GM13977 (cell line): ENCODE measurements around the gene PCBP3.
"Not testable (repeated sequence)": the region's sequence is repeated elsewhere in the genome, so short reads cannot be mapped to it uniquely, and the experiment has no call there.

Experiments
- DNase-seq: peaks from one replicate; pipeline ENCODE4 v3.0.0; 2012; ENCODE audit warnings: low spot score
- CTCF ChIP-seq: IDR thresholded peaks from 2 replicates; pipeline ENCODE4 v1.5.1; 2012; ENCODE audit warnings: mild to moderate bottlenecking, control low read depth; ENCODE audit not compliant: insufficient read depth; ENCODE audit errors: extremely low read depth, missing control alignments
- in situ Hi-C: fragments of 300-500 bp; cut with MboI; formaldehyde crosslinking; loops from one replicate; pipeline ENCODE4 v1.12.0; 2022; ENCODE audit warnings: low sequenced_read_pairs, low pct_unique_long_range_greater_than_20kb, mixed read lengths, inconsistent platforms; ENCODE audit not compliant: unreplicated experiment

The PCBP3 gene

DNA sequence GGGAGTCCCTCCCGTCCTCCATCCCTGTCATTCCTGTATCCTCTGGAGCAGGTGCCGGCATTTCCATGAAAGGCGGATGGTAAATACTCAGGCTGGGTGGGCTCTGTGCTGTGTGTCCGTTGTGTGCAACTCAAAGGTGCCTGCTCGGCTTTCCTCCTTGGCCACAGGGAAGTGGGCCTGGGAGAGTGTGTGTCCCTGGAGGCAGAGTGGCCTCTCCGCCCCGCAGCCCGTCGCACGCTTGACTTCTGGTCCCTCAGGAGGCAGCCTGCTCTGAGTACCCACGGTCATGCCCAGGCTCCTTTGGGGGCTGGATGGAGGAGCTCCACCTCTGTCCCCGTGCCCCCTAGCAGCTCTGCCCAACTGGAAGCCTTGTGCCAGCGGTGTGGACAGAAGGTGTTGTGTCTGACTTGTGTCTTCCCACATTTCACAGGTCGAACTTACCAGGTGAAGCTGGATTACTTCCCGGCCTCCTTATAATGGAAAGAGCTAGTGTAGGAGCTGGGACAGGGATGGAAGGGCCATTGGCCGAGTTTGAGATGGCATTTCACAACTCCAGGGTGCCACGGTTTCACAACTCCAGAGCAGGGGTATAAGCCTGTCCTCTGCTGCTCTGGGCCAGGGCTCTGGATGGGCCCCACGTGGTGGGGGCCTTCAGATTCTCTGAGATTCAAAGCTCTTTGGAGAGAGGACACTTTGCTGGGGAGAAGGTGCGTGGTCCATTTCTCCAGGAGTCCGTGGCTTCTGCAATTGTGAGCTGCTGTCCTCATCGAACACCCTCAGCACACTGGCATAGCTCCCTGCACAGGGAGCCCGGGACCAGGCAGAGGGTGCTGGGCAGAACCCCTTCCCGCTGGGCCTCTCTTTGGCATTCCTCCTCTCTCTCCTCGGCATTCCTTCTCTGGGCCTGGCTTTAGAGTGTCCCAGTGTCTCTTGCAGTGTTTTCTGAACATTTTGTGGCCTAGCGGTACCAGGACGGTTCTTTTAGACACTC is 185.3 kb downstream of the PCBP3 start:
- DNase-seq: no peak
- no peak for TF ChIP-seq CTCF
- in situ Hi-C loops: loop anchor here (25.0 kb wide), 2 partner anchors 267 to 692 kb away; no protein-coding TSS in a partner anchor

DNA sequence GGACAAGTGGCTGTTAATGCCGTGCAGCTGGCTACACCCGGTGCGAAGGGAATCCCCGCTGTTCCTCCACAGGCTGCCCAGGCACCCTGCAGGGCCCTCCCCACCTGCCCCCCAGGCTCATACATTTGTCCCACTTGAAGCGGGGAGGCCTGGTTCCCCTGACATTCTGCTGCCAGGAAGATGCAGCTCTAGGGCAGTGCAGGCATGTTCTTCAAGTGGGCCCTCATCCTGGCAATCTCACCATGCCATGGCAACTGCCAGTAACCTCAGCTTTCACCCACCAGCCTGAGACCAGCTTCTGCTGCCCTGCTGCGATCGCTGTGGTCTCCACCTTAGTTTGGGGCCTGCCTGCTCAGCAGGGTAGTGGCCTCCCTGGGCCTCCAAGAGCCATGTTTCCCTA is 186.1 kb downstream of the PCBP3 start:
- no peak for TF ChIP-seq CTCF
- no peak for DNase-seq
- in situ Hi-C loops: loop anchor here (25.0 kb wide), 2 partner anchors 267 to 692 kb away; no protein-coding TSS in a partner anchor

GRCh38 chr21:45830221-45830640 is 186.7 kb downstream of the PCBP3 start:
- DNase-seq: no peak
- in situ Hi-C loops: loop anchor here (25.0 kb wide), 2 partner anchors 268 to 693 kb away; no protein-coding TSS in a partner anchor
- TF ChIP-seq CTCF: no peak

DNA sequence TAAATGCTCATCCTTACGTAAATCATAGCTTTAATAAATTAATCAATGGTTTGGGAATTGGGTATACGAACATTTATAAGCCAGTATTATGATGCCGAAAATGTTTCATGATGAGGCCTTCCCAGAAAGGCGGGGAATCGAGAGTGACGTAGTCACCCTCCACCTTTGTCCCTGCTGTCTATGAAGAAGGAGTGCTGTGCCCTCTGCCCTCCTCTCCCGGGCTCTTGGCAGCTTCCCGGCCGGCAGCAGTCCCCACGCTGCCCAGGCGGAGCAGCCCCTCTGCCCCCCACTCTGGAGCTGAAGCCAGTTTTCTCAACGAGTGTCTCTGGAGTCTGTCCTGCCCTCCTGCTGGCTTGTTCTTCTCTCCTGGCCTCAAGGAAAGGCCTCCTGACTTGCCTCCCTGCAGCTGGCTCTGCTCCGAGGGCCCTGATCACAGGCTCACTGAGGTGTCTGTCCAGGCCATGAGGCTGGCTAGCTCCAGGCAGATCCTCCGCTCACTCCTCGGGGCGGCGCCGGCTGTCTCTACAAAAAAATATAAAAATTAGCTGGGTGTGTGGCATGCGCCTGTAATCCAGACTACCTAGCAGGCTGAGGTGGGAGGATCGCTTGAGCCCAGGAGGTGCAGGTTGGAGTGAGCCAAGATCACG is 187.3 kb downstream of the PCBP3 start:
- no peak for TF ChIP-seq CTCF
- in situ Hi-C loops: loop anchor here (25.0 kb wide), 2 partner anchors 269 to 694 kb away; no protein-coding TSS in a partner anchor
- DNase-seq: no peak

- TF ChIP-seq CTCF: no peak
- in situ Hi-C loops: loop anchor here (25.0 kb wide), 2 partner anchors 270 to 695 kb away; no protein-coding TSS in a partner anchor
- no peak for DNase-seq
Measured at GRCh38 chr21:45831991-45832740, 188.6 kb downstream of the PCBP3 start.

DNA sequence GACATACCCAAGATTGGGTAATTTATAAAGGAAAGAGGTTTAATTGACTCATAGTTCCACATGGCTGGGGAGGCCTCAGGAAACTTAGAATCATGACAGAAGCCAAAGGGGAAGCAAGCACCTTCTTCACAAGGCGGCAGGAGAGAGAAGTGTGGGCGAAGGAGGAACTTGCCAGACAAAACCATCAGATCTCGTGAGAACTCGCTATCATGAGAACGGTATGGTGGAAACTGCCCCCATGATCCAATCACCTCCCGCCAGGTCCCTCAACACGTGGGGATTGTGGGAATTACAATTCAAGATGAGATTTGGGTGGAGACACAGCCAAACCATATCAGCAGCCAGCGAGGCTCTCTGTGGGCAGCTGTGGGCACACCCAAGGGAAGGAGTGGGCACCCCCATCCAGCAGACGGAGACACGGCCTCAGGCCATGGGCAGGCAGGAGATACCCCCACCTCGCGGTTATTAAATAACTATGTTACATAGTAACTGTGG is 189.3 kb downstream of the PCBP3 start:
- in situ Hi-C loops: loop anchor here (25.0 kb wide), 2 partner anchors 270 to 695 kb away; no protein-coding TSS in a partner anchor
- not testable (repeated sequence) for DNase-seq
